ENCODE data around the gene NHLH1.

DNA sequence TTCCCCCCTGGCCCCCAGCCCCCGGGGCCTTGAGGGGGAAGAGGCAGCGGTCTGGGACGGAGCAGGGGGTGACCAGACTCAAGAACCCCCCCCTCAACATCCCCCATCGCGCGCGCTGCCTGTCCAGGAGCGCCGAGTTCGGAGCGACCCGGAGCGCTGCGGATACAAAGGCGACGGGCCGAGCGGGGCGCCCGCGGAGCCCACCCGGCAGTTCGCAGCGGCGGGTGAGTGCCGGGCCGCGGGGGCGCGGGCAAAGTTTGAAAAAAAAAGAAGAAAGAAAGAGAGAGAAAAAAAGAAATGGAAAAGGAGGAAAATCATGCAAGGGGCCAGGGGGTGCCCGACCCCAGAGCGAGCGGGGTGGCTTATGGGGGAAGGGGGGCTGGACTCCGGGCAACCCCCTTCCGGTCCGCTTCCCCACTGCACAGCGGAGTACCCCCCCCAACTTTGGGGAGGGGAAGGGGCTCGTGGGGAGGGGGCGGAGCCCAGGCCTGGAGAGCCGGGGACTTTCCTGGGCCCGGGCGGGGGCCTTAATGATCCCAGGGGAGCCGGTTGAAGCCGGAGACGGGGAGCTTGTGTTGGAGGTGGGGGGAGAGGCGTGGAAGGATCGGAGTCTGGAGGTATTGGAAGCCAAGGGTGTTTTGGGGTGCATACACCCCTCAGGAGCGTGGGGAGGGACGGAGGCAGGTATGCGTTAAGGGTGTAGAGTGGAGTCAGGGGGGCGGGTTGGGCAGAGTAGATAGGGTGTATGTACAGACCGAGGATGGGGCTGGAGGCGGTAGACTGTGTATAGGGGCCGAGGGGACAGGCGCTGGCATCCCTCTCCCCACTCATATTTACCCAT lies 34.0 kb downstream of the NHLH1 start:
- no peak for TF ChIP-seq POLR2A (IDR thresholded peaks at IDR 0.05)
- TF ChIP-seq, protein P1, sequence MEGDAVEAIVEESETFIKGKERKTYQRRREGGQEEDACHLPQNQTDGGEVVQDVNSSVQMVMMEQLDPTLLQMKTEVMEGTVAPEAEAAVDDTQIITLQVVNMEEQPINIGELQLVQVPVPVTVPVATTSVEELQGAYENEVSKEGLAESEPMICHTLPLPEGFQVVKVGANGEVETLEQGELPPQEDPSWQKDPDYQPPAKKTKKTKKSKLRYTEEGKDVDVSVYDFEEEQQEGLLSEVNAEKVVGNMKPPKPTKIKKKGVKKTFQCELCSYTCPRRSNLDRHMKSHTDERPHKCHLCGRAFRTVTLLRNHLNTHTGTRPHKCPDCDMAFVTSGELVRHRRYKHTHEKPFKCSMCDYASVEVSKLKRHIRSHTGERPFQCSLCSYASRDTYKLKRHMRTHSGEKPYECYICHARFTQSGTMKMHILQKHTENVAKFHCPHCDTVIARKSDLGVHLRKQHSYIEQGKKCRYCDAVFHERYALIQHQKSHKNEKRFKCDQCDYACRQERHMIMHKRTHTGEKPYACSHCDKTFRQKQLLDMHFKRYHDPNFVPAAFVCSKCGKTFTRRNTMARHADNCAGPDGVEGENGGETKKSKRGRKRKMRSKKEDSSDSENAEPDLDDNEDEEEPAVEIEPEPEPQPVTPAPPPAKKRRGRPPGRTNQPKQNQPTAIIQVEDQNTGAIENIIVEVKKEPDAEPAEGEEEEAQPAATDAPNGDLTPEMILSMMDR (IDR thresholded peaks at IDR 0.05): peak in 1 of 3 experiments; percentile 10
- no peak for TF ChIP-seq POLR2AphosphoS5 (IDR thresholded peaks at IDR 0.05; ENCODE audit: insufficient read depth in 1 of 2, low read depth in 1 of 2)
